GM21390 (cell line): Measurements from ENCODE around the gene CACNA1C.

ENCODE experiments used
- ATAC-seq: cut with Tn5 transposase; IDR thresholded peaks from one replicate; pipeline ENCODE4 v1.9.1; 2021; ENCODE audit not compliant: unreplicated experiment

Gene CACNA1C

DNA sequence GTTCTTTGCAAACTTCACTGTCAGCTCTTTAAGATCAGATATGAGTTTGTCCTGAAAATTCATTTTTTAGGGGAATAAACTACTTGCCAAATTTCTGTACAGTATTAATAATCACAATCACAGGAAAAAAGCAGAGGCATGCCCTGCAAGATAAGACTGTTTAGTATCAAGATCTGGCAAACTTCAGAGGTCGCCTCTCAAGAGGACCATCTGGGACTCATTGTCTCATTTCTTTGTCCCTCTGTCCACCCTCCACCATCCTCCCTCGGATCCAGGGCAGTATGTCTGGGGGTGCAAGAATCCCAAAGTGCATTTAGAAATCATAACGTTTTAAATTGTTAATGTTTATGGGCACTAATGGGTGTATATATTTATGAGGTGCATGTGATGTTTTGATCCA is 509.6 kb downstream of the CACNA1C start:
- no peak for ATAC-seq

DNA sequence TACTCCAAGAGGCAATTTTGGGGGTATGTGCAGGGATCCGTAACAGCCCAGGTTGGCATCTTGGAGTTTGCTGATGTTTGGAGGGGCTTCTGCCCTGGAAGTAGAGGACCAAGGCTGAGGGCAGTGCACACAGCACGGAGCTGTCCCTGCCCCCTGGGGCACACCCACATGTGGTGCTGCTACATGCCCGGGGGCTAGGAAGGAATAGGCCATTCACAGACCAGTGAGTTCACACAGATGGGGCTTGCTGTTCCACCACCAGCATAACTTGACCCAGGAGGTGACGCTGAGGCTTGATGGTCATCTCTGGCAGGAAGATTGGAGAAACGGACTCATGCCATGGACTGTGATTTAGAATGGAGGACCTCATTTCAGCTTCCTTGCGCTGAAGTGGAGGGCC is 510.9 kb downstream of the CACNA1C start:
- ATAC-seq = no peak

DNA sequence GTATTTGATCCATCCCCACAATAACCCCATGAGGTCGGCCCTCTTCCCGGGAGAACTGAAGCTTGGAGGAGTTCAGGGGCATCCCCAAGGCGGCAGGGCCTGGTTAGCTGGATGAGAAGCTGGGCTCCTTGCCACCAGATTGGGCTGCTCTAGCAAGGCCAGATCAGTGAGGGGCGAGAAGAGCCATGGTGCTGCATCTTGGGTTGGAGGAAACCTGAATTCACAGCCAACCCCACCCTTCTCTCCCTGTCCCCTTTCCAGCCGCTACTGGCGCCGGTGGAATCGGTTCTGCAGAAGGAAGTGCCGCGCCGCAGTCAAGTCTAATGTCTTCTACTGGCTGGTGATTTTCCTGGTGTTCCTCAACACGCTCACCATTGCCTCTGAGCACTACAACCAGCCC is 513.4 kb downstream of the CACNA1C start:
- no peak for ATAC-seq

- no peak for ATAC-seq
Observed at GRCh38 chr12:2567711-2568110, 514.9 kb downstream of the CACNA1C start.

- ATAC-seq = no peak
Observed at GRCh38 chr12:2570562-2570961, 517.8 kb downstream of the CACNA1C start.

DNA sequence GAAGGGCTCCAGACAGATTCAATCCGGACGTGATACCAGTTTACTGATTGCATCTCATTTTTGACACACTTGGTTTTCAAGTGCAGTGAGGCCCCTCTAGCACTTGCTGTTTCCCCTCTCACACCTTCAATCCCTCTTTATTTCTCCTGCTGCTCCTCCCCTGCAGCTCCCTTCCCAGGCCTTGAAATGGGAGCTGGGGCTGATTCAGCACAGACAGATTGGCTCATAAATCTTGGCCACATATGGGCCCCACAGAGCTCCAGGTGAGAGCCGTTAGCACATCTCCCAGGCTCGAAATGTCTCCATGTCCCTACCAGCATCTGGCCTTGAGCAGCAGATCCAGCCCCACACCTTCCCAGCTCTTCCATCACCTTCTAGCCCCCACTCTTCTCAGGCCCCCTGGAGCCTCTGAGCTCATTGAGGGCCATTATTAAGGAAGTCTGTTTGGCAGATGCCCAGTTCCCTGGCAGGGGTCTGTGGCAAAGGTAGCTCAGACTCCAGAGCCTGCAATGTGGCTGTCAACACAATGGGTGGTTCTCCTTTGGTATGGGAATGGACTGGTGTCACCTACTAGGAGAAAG is 521.7 kb downstream of the CACNA1C start:
- ATAC-seq = no peak

GRCh38 chr12:2575245-2575644 is 522.5 kb downstream of the CACNA1C start:
- ATAC-seq = no peak

DNA sequence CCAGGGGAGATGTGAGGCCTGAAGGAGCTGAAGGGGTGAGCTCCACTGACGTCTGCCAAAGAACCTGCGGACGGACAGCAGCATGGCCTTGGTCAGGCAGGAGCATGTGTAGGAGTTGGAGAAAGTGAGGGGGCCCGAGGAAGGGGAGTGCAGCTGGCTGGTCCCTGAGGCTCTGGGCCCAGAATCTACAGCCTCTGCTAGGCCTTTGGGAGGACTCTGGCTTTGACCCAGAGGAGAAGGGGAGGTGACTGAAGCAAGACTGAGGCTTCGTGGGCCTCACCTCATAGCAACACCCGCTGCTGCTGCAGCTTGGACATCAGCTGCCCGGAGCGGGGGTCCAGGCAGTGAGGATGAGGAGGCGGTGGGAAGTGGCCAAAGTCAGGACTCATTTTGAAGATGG is 525.4 kb downstream of the CACNA1C start:
- no peak for ATAC-seq

GRCh38 chr12:2578772-2579171 is 526.0 kb downstream of the CACNA1C start:
- no peak for ATAC-seq

GRCh38 chr12:2580821-2581220 is 528.0 kb downstream of the CACNA1C start:
- no peak for ATAC-seq

- no peak for ATAC-seq
Observed at GRCh38 chr12:2581293-2582045, 528.7 kb downstream of the CACNA1C start.

- no peak for ATAC-seq
Observed at GRCh38 chr12:2582631-2583030, 529.8 kb downstream of the CACNA1C start.

DNA sequence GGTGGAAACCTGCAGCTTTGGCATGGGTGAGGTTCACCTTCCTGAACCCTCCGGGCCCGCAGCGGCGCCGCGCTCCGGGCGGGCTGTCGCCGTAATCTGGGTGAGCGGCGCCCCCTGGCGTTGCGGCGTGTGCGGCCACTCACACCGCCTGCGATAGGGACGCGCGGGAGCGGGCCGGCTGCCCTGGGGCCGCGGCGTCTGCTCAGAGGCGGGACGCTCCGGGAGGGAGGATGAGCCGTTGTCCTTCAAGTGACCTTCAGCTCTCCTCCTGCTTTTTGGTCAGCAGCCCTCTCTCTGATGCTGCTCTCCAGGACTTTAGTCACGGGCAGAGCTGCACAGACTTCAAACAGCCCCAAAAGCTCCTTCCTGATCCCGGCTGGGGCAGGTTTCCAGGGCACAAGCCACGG is 530.3 kb downstream of the CACNA1C start:
- ATAC-seq = no peak

DNA sequence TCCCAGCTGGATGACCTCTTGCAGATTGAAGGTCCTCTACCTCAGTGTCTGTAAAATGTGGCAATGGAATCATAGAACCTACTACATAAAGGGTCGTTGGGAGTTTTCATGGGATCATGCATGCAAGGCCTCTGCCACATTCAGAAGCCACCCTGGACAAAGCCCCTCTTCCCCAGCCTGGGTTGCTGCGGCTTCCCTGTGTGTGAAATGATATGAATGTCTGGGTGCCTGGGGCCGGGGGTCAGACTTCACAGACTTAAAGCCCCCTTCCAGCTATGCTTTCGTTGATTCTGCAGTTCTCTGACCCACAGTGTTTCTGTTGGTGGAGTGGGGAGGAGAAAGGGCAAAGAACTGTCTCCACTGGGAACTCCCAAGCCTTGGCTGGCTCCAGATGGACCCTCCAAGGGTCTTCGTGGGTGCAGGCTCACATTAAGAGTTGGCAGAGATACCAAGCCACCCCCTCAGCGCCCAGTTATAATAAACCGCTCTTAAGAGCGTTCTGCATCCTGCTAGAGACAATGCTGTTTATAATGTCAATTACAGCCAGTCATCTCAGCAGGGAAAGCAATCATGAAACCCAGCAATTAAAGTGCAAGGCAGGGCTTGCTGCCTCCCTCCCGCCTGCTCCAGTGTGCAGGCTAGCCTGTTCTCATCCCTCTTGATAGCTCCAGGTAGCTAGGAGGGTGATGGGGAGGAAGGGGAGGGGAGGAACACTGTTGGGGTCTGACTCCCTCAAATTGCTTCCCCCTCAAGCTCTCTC is 531.0 kb downstream of the CACNA1C start:
- no peak for ATAC-seq

GRCh38 chr12:2586156-2587038 is 533.6 kb downstream of the CACNA1C start:
- no peak for ATAC-seq

DNA sequence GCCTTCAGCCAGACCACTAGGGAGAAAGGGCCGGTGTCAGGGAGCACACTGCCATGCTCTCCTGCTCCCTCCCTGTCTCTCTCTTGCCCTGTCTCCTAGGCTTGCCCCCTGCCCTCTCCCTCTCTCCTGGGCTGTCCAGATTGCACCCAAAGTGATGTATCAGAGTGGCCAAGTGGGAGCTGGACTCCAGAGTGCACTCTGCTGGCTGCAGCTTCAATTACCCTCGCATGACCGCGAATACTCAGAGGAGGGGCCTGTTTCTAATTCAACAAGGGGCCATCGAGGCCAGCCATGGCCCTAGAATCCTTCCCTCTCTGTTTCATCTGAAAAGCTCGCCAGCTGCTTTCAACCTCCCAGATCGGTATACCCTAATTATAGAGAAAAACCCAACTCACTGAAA is 535.6 kb downstream of the CACNA1C start:
- no peak for ATAC-seq

DNA sequence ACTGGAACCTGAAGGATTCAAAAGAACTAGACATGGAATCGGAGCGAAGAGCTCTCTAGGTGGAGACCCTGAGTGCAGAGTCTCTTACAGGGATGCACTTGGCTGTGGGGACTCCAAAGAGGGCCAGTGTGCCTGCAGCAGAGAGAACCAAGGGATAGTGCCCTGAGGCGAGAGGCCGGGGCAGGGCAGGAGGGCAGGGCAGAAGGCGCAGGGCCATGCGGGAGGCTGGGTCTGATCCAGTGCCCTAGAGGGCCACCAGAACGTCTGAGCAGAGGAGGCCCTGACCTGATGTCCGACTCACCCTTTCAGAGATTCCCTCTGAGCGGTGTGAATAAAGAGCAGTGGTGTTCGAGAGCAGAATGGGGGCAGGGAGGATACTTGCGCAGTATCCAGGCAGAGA is 536.6 kb downstream of the CACNA1C start:
- no peak for ATAC-seq

DNA sequence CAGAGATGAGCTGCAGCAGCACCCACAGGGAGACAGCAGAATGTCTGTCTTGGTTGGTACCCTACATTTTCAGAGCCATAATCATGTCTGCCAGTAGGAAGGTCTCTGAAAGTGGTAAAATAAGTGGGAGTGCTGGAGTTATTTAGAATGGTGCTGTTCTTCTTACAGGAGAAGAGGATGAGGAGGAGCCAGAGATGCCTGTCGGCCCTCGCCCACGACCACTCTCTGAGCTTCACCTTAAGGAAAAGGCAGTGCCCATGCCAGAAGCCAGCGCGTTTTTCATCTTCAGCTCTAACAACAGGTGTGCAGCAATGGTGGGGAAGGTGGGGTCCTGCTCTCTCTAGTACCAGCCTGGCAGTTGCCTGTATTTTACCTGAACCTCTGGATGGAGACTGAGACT is 540.3 kb downstream of the CACNA1C start:
- ATAC-seq = no peak

GRCh38 chr12:2596441-2596840 is 543.7 kb downstream of the CACNA1C start:
- no peak for ATAC-seq

DNA sequence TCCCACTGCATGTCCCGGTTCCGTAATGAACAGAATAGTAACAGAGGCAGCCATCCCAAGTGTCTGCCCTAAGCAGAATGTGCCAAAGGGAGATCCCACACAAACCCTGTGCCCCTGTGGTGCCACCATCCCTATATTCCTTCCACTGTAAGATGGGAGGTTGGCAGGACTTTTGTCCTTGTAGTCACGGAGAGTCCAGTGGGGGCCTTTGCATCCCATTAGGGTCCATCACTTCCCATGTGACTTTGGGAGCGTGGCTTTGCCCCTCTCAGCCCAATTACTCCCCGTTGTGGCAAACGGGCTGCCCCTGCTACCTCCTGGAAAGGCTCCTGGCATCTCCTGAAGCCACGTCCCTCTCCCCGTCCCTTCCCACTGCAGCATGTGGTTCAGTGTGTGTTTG is 552.5 kb downstream of the CACNA1C start:
- no peak for ATAC-seq
